GM12878 (cell line): ENCODE data around the gene RNASEL. TPM values are rescaled to one million over a fixed set of nuclear protein-coding genes. Genes with fewer than 3 reads are reported as not detected.

Experiments used
- BRCA1 ChIP-seq: IDR thresholded peaks from 2 replicates; pipeline ENCODE4 v1.6.1; 2011; ENCODE audit warnings: low read depth, low read length, improper control_type of control experiment
- CBFB ChIP-seq: IDR thresholded peaks from 2 replicates; pipeline ENCODE4 v1.6.1; 2016; ENCODE audit warnings: antibody characterized with exemption, low read depth
- CHD1 ChIP-seq: IDR thresholded peaks from 2 replicates; pipeline ENCODE4 v1.6.1; 2012; ENCODE audit warnings: low read depth, low read length, improper control_type of control experiment
- ESRRA ChIP-seq: IDR thresholded peaks from 2 replicates; pipeline ENCODE4 v1.6.1; 2012; ENCODE audit warnings: mild to moderate bottlenecking, low read length, improper control_type of control experiment
- ETV6 ChIP-seq, 2 experiments: fragments of 450-650 bp in 1 of 2; IDR thresholded peaks in 1 of 2; conservative IDR thresholded peaks in 1 of 2; 2 replicates each; pipeline ENCODE4 v1.6.1; 2014; ENCODE audit warnings: antibody characterized with exemption in 1 of 2, borderline replicate concordance in 1 of 2, low read depth in 1 of 2, mild to moderate bottlenecking in 1 of 2, moderate library complexity in 1 of 2
- HDGF ChIP-seq: fragments of 450-650 bp; IDR thresholded peaks from 2 replicates; pipeline ENCODE4 v1.6.1; 2016; ENCODE audit warnings: antibody characterized with exemption
- JUNB ChIP-seq: IDR thresholded peaks from 2 replicates; pipeline ENCODE4 v1.6.1; 2016; ENCODE audit warnings: antibody characterized with exemption, mild to moderate bottlenecking
- NFYA ChIP-seq: IDR thresholded peaks from 2 replicates; pipeline ENCODE4 v1.6.1; 2011; ENCODE audit warnings: low read depth, mild to moderate bottlenecking, low read length, improper control_type of control experiment, borderline replicate concordance
- RAD21 ChIP-seq: IDR thresholded peaks from 2 replicates; pipeline ENCODE4 v1.6.1; 2011; ENCODE audit warnings: mild to moderate bottlenecking, low read depth, low read length, moderate library complexity; ENCODE audit not compliant: insufficient read depth
- RUNX3 ChIP-seq: IDR thresholded peaks from 2 replicates; pipeline ENCODE4 v1.6.1; 2012; ENCODE audit warnings: low read length, inconsistent platforms
- SUPT20H ChIP-seq: IDR thresholded peaks from 2 replicates; pipeline ENCODE4 v1.6.1; 2011; ENCODE audit warnings: low read depth, mild to moderate bottlenecking, low read length, moderate library complexity, borderline replicate concordance; ENCODE audit not compliant: control insufficient read depth
- ZNF217 ChIP-seq: fragments of 450-650 bp; IDR thresholded peaks from 2 replicates; pipeline ENCODE4 v1.6.1; 2017; ENCODE audit warnings: antibody characterized with exemption, mild to moderate bottlenecking
- ZNF24 ChIP-seq: fragments of 450-650 bp; IDR thresholded peaks from 2 replicates; pipeline ENCODE4 v1.6.1; 2017; ENCODE audit warnings: antibody characterized with exemption, mild to moderate bottlenecking
- polyA plus RNA-seq, 11 experiments: library from polyadenylated mRNA; depleted of rRNA in 4 of 11; unstranded in 6 of 11; stranded (reverse) in 5 of 11; fragments of >200 nt; fragmentation: Nextera tagmentation in 4 of 11; fragmentation: Illumina TruSeq in 1 of 11; extraction: Ambion mirVana in 4 of 11; extraction: Trizol in 1 of 11; gene quantifications; 1 replicate in 1 of 11; 2 replicates in 10 of 11; pipeline versions ENCODE4 v1.2.1 to v1.2.3, GENCODE V29; 2011 to 2016; ENCODE audit warnings: inconsistent platforms in 2 of 11, missing spikeins in 2 of 11, low read depth in 1 of 11
- total RNA-seq, 4 experiments: library from RNA; depleted of rRNA in 3 of 4; stranded (reverse); fragments of >200 nt in 3 of 4; fragmentation: Illumina TruSeq in 1 of 4; extraction: Trizol in 1 of 4; gene quantifications; 2 replicates each; pipeline versions ENCODE4 v1.2.1 to v1.2.3, GENCODE V29; 2013 to 2021
- TF ChIP-seq, protein P1 (sequence below): fragments of 450-650 bp; IDR thresholded peaks from 2 replicates; pipeline ENCODE4 v1.6.1; 2017; ENCODE audit warnings: mild to moderate bottlenecking, moderate library complexity
- TF ChIP-seq, protein P2 (sequence below): fragments of 450-650 bp; IDR thresholded peaks from 2 replicates; pipeline ENCODE4 v1.6.1; 2016; ENCODE audit warnings: mild to moderate bottlenecking
- TF ChIP-seq, protein P3 (sequence below): fragments of 450-650 bp; formaldehyde crosslinking; IDR thresholded peaks from 2 replicates; pipeline ENCODE4 v1.4.0; 2022; ENCODE audit warnings: mild to moderate bottlenecking, moderate library complexity
- TF ChIP-seq, protein P4 (sequence below): IDR thresholded peaks from 2 replicates; pipeline ENCODE4 v1.6.1; 2012; ENCODE audit warnings: improper control_type of control experiment, low read depth, low read length; ENCODE audit not compliant: insufficient replicate concordance

RNASEL gene
- total and polyA plus RNA-seq, 10 of the 15 experiments (the other 5 are each of a cell fraction or from before 2014, with no cell fraction given) = 3.0 to 10.8 (median 5.0) TPM

GRCh38 chr1:182611326-182611725 is 22.3 kb upstream of the RNASEL start (continued):
- TF ChIP-seq, protein P1, sequence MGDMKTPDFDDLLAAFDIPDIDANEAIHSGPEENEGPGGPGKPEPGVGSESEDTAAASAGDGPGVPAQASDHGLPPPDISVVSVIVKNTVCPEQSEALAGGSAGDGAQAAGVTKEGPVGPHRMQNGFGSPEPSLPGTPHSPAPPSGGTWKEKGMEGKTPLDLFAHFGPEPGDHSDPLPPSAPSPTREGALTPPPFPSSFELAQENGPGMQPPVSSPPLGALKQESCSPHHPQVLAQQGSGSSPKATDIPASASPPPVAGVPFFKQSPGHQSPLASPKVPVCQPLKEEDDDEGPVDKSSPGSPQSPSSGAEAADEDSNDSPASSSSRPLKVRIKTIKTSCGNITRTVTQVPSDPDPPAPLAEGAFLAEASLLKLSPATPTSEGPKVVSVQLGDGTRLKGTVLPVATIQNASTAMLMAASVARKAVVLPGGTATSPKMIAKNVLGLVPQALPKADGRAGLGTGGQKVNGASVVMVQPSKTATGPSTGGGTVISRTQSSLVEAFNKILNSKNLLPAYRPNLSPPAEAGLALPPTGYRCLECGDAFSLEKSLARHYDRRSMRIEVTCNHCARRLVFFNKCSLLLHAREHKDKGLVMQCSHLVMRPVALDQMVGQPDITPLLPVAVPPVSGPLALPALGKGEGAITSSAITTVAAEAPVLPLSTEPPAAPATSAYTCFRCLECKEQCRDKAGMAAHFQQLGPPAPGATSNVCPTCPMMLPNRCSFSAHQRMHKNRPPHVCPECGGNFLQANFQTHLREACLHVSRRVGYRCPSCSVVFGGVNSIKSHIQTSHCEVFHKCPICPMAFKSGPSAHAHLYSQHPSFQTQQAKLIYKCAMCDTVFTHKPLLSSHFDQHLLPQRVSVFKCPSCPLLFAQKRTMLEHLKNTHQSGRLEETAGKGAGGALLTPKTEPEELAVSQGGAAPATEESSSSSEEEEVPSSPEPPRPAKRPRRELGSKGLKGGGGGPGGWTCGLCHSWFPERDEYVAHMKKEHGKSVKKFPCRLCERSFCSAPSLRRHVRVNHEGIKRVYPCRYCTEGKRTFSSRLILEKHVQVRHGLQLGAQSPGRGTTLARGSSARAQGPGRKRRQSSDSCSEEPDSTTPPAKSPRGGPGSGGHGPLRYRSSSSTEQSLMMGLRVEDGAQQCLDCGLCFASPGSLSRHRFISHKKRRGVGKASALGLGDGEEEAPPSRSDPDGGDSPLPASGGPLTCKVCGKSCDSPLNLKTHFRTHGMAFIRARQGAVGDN = no peak
- peak; percentile 86 for TF ChIP-seq JUNB
- no peak for TF ChIP-seq RUNX3
- no peak for TF ChIP-seq NFYA
- TF ChIP-seq CBFB = peak; percentile 87
- TF ChIP-seq, protein P2, sequence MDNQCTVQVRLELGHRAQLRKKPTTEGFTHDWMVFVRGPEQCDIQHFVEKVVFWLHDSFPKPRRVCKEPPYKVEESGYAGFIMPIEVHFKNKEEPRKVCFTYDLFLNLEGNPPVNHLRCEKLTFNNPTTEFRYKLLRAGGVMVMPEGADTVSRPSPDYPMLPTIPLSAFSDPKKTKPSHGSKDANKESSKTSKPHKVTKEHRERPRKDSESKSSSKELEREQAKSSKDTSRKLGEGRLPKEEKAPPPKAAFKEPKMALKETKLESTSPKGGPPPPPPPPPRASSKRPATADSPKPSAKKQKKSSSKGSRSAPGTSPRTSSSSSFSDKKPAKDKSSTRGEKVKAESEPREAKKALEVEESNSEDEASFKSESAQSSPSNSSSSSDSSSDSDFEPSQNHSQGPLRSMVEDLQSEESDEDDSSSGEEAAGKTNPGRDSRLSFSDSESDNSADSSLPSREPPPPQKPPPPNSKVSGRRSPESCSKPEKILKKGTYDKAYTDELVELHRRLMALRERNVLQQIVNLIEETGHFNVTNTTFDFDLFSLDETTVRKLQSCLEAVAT = no peak
- TF ChIP-seq ZNF217 = no peak
- no peak for TF ChIP-seq ESRRA
- no peak for TF ChIP-seq CHD1
- no peak for TF ChIP-seq SUPT20H
- TF ChIP-seq ZNF24 = no peak
- TF ChIP-seq RAD21 = no peak
- no peak for TF ChIP-seq BRCA1
- TF ChIP-seq, protein P3, sequence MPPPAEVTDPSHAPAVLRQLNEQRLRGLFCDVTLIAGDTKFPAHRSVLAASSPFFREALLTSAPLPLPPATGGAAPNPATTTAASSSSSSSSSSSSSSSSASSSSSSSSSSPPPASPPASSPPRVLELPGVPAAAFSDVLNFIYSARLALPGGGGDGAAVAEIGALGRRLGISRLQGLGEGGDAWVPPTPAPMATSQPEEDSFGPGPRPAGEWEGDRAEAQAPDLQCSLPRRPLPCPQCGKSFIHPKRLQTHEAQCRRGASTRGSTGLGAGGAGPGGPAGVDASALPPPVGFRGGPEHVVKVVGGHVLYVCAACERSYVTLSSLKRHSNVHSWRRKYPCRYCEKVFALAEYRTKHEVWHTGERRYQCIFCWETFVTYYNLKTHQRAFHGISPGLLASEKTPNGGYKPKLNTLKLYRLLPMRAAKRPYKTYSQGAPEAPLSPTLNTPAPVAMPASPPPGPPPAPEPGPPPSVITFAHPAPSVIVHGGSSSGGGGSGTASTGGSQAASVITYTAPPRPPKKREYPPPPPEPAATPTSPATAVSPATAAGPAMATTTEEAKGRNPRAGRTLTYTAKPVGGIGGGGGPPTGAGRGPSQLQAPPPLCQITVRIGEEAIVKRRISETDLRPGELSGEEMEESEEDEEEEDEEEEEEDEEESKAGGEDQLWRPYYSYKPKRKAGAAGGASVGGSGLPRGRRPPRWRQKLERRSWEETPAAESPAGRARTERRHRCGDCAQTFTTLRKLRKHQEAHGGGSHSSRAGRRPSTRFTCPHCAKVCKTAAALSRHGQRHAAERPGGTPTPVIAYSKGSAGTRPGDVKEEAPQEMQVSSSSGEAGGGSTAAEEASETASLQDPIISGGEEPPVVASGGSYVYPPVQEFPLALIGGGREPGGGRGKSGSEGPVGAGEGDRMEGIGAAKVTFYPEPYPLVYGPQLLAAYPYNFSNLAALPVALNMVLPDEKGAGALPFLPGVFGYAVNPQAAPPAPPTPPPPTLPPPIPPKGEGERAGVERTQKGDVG (CRISPR knock-in tag) = no peak
- TF ChIP-seq HDGF = no peak
- TF ChIP-seq, protein P4, sequence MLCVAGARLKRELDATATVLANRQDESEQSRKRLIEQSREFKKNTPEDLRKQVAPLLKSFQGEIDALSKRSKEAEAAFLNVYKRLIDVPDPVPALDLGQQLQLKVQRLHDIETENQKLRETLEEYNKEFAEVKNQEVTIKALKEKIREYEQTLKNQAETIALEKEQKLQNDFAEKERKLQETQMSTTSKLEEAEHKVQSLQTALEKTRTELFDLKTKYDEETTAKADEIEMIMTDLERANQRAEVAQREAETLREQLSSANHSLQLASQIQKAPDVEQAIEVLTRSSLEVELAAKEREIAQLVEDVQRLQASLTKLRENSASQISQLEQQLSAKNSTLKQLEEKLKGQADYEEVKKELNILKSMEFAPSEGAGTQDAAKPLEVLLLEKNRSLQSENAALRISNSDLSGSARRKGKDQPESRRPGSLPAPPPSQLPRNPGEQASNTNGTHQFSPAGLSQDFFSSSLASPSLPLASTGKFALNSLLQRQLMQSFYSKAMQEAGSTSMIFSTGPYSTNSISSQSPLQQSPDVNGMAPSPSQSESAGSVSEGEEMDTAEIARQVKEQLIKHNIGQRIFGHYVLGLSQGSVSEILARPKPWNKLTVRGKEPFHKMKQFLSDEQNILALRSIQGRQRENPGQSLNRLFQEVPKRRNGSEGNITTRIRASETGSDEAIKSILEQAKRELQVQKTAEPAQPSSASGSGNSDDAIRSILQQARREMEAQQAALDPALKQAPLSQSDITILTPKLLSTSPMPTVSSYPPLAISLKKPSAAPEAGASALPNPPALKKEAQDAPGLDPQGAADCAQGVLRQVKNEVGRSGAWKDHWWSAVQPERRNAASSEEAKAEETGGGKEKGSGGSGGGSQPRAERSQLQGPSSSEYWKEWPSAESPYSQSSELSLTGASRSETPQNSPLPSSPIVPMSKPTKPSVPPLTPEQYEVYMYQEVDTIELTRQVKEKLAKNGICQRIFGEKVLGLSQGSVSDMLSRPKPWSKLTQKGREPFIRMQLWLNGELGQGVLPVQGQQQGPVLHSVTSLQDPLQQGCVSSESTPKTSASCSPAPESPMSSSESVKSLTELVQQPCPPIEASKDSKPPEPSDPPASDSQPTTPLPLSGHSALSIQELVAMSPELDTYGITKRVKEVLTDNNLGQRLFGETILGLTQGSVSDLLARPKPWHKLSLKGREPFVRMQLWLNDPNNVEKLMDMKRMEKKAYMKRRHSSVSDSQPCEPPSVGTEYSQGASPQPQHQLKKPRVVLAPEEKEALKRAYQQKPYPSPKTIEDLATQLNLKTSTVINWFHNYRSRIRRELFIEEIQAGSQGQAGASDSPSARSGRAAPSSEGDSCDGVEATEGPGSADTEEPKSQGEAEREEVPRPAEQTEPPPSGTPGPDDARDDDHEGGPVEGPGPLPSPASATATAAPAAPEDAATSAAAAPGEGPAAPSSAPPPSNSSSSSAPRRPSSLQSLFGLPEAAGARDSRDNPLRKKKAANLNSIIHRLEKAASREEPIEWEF = no peak
- peak in 1 of 2 experiments; percentile 49; a peak in 1 of 4 replicates for TF ChIP-seq ETV6 (conservative IDR thresholded peaks at IDR 0.05 in 1 of 2, IDR thresholded peaks at IDR 0.05 in 1 of 2; ENCODE audit: borderline replicate concordance in 1 of 2, low read depth in 1 of 2)
